SJCRH30 (cell line): ENCODE measurements around the gene ECE1. TPM values are rescaled to one million over a fixed set of nuclear protein-coding genes. Genes with fewer than 3 reads are reported as not detected.
"Not testable (repeated sequence)": the region's sequence is repeated elsewhere in the genome, so short reads cannot be mapped to it uniquely, and the experiment has no call there.

Experiments
- DNase-seq, 2 experiments: peaks; one replicate each; pipeline ENCODE4 v3.0.0-alpha.2; 2015 to 2020
- H3K27ac ChIP-seq: fragments of 250-450 bp; sonication (Bioruptor Pico); 2 replicates; pipeline ENCODE4 v1.5.1; 2020; ENCODE audit warnings: mild to moderate bottlenecking, moderate library complexity
- H3K27me3 ChIP-seq: fragments of 250-450 bp; sonication (Bioruptor Pico); 2 replicates; pipeline ENCODE4 v1.5.1; 2020; ENCODE audit warnings: mild to moderate bottlenecking, moderate library complexity
- H3K36me3 ChIP-seq: fragments of 250-450 bp; sonication (Bioruptor Pico); 2 replicates; pipeline ENCODE4 v1.5.1; 2020; ENCODE audit warnings: mild to moderate bottlenecking, moderate library complexity
- H3K4me1 ChIP-seq: fragments of 250-450 bp; sonication (Bioruptor Pico); 2 replicates; pipeline ENCODE4 v1.5.1; 2020; ENCODE audit warnings: mild to moderate bottlenecking, moderate library complexity
- H3K4me3 ChIP-seq: fragments of 250-450 bp; sonication (Bioruptor Pico); 2 replicates; pipeline ENCODE4 v1.5.1; 2020; ENCODE audit warnings: mild to moderate bottlenecking, moderate library complexity
- H3K9me3 ChIP-seq: fragments of 250-450 bp; sonication (Bioruptor Pico); replicated peaks from 2 replicates; pipeline ENCODE4 v1.5.1; 2020; ENCODE audit warnings: mild to moderate bottlenecking, moderate library complexity
- total RNA-seq: library from RNA; depleted of rRNA; stranded (reverse); fragments of >200 nt; shearing (Covaris generic); gene quantifications from 2 replicates; pipeline ENCODE4 v1.2.3, GENCODE V29; 2014

ECE1 gene
- total RNA-seq, 1 experiment from 2014 or later, result 74.5 TPM

- H3K4me1 ChIP-seq, result peaks cover 30% of the 10 kb centered on the region
- H3K27ac ChIP-seq, result peak overlapping the region; percentile 45
- H3K9me3 ChIP-seq, result no peaks in the 10 kb centered on the region
- peaks cover 30% of the 10 kb centered on the region for H3K36me3 ChIP-seq
- no peaks in the 10 kb centered on the region for H3K27me3 ChIP-seq
- peak; percentile 85 to 89 for DNase-seq
- no peak overlapping the region for H3K4me3 ChIP-seq
These were observed 51.0 kb downstream of the ECE1 start for GRCh38 chr1:21239221-21239620.

DNA sequence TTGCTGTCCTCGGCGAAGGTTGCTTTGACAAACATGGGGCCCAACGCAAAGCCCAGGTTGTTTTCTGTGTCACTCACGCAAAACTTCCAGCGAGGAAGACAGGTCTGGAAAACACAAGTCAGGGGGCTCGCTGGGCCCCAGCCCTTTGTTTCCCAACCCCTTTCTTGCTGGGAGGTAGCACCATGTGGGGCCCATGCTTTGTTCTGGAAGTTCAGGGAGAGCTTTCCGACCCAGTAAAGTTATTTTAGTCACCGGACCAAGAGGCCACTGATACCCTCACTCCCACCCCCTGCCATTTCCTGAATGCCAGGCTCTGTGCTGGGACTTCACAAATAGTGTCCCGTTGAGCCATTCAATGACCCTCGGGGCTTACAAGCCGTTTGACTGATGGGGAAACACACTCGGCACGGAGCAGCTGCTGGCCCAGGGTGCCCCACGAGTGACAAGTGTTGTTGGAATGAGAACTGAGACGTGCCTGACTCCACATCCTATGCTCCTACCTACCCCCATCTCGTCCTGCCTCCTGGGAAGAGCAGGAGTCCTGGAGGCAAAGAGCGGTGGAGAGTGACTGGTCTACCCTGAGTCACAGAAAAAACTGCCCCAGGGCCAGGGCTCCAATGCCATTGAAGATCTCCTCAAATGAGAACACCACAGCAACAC is 52.0 kb downstream of the ECE1 start:
- peak overlapping the region; percentile 45 for H3K27ac ChIP-seq
- no peaks in the 10 kb centered on the region for H3K9me3 ChIP-seq
- DNase-seq, result peak; percentile 43 to 59
- peaks cover 30% of the 10 kb centered on the region for H3K4me1 ChIP-seq
- H3K4me3 ChIP-seq, result no peak overlapping the region
- H3K36me3 ChIP-seq, result peaks cover 23% of the 10 kb centered on the region
- H3K27me3 ChIP-seq, result no peaks in the 10 kb centered on the region

- Histone ChIP-seq H3K27me3 (no peaks in the 10 kb centered on the region), H3K36me3 (peaks cover 20% of the 10 kb centered on the region), H3K4me3 (no peak overlapping the region), H3K4me1 (peaks cover 30% of the 10 kb centered on the region), H3K9me3 (no peaks in the 10 kb centered on the region), H3K27ac (no peak overlapping the region)
- DNase-seq, result no peak
These were observed 52.7 kb downstream of the ECE1 start for GRCh38 chr1:21237446-21238088.

- Histone ChIP-seq H3K27me3 (no peaks in the 10 kb centered on the region), H3K4me3 (no peak overlapping the region), H3K4me1 (peaks cover 30% of the 10 kb centered on the region), H3K9me3 (no peaks in the 10 kb centered on the region), H3K27ac (no peak overlapping the region), H3K36me3 (peaks cover 23% of the 10 kb centered on the region)
- DNase-seq, result no peak
These were observed 54.1 kb downstream of the ECE1 start for GRCh38 chr1:21236178-21236577.

GRCh38 chr1:21234779-21235178 is 55.5 kb downstream of the ECE1 start:
- H3K4me1 ChIP-seq, result peaks cover 21% of the 10 kb centered on the region
- no peak overlapping the region for H3K27ac ChIP-seq
- H3K36me3 ChIP-seq, result peaks cover 23% of the 10 kb centered on the region
- no peak overlapping the region for H3K4me3 ChIP-seq
- no peaks in the 10 kb centered on the region for H3K9me3 ChIP-seq
- no peak for DNase-seq
- no peaks in the 10 kb centered on the region for H3K27me3 ChIP-seq

- H3K27ac ChIP-seq, result no peak overlapping the region
- no peak for DNase-seq
- H3K4me3 ChIP-seq, result no peak overlapping the region
- H3K9me3 ChIP-seq, result no peaks in the 10 kb centered on the region
- peaks cover 8% of the 10 kb centered on the region for H3K4me1 ChIP-seq
- H3K27me3 ChIP-seq, result no peaks in the 10 kb centered on the region
- H3K36me3 ChIP-seq, result peaks cover 28% of the 10 kb centered on the region
These were observed 56.8 kb downstream of the ECE1 start for GRCh38 chr1:21233490-21233889.

DNA sequence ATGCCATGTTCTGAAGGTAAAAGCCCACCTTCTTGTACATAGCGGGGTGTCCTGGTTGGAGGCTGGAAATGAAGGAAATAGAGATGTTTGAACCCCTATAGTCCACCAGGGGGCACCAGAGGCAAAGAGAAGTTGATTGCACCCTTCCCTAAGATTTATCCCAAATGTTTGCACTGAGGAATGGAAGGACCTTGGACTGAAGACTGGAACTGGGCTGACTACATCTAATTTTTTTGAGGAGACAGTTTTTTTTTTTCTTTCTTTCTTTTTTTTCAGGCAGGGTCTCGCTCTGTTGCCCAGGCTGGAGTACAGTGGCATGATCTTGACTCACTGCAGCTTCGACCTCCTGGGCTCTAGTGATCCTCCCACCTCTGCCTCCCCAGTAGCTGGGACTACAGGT is 58.2 kb downstream of the ECE1 start:
- H3K27ac ChIP-seq, result no peak overlapping the region
- H3K27me3 ChIP-seq, result no peaks in the 10 kb centered on the region
- H3K9me3 ChIP-seq, result no peaks in the 10 kb centered on the region
- H3K4me3 ChIP-seq, result no peak overlapping the region
- DNase-seq, result peak; percentile 56 to 92
- peaks cover 26% of the 10 kb centered on the region for H3K36me3 ChIP-seq
- no peaks in the 10 kb centered on the region; the same call in 1 of the 2 replicates for H3K4me1 ChIP-seq

DNA sequence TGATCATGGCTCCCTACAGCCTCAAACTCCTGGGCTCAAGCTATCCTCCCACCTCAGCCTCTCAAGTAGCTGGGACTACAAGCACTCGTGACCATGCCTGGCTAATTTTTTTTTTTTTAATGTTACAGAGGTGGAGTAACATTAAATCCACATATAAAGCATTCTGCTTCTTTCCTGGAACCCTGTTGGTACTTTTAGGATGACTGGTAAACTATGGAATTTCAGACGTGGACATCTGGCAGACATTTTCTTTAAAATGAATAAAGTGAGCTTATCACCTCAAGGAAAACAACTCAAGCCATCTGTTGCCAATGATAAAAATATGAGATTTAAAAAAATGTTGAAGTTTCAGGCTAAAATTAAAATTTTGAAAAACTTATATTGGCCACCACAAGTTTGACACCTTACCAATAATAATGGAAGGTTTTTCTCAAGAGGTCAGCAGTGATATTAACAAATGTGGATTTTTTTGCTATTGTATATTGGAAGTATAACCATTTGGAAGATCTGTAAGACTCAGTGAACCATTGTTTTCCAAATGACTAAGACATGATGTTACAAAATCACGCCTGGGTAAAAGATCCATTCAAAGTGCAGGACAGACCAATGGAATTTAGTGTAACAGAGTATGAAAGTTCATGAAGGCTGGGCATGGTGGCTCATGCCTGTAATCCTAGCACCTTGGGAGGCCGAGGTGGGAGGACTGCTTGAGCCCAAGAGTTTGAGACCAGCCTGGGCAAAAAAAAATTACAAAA is 60.8 kb downstream of the ECE1 start:
- Histone ChIP-seq H3K27ac (no peak overlapping the region), H3K4me3 (no peak overlapping the region), H3K4me1 (no peaks in the 10 kb centered on the region; the same call in 1 of the 2 replicates), H3K36me3 (peaks cover 18% of the 10 kb centered on the region), H3K9me3 (no peaks in the 10 kb centered on the region), H3K27me3 (no peaks in the 10 kb centered on the region)
- DNase-seq, result no peak

DNA sequence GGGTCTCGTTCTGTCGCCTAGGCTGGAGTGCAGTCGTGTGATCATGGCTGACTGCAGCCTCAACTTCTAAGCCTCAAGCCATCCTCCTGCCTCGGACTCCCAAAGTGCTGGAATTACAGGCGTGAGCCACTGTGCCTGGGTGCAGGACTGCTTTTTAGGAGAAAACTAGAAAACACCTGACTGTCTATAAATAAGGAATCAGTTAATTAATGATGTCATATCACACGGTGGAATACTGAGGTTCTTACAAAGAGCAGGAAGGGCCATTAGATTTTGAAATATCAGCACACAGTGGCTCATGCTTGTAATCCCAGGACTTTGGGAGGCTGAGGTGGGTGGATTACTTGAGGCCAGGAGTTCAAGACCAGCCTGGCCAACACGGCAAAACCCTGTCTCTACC is 62.0 kb downstream of the ECE1 start:
- peaks cover 21% of the 10 kb centered on the region for H3K36me3 ChIP-seq
- H3K4me1 ChIP-seq, DNase-seq, H3K4me3 ChIP-seq, H3K9me3 ChIP-seq, H3K27ac ChIP-seq, H3K27me3 ChIP-seq: not testable (repeated sequence)

DNA sequence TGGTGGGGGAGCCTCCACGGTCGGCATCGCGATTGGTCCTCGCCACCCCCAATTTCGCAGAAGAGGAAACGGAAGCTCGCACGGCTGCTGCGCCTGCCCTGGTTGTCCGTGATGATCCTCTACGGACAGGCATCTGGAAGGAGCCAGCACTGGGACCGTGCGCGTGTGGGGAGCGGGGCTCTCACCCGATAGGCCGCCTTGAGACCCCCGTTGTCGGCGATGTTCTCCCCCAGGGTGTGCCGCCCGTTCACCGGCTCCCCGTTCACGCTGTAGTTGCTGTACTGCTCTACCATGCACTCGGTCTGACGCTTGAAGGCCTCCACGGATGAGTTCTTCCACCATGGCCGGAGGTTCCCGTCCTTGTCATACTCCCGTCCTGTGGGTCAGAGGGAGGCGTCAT is 65.2 kb downstream of the ECE1 start:
- H3K9me3 ChIP-seq, result no peaks in the 10 kb centered on the region
- no peak overlapping the region for H3K4me3 ChIP-seq
- H3K36me3 ChIP-seq, result peaks cover 35% of the 10 kb centered on the region
- H3K4me1 ChIP-seq, result no peaks in the 10 kb centered on the region; the same call in 1 of the 2 replicates
- no peak for DNase-seq
- H3K27ac ChIP-seq, result no peak overlapping the region
- H3K27me3 ChIP-seq, result no peaks in the 10 kb centered on the region

GRCh38 chr1:21220815-21221214 is 69.4 kb downstream of the ECE1 start:
- H3K4me3 ChIP-seq, result no peak overlapping the region
- H3K4me1 ChIP-seq, result no peaks in the 10 kb centered on the region
- no peaks in the 10 kb centered on the region for H3K27me3 ChIP-seq
- peaks cover 36% of the 10 kb centered on the region for H3K36me3 ChIP-seq
- peak in 1 of 2 experiments; percentile 29 for DNase-seq
- no peak overlapping the region for H3K27ac ChIP-seq
- H3K9me3 ChIP-seq, result no peaks in the 10 kb centered on the region

DNA sequence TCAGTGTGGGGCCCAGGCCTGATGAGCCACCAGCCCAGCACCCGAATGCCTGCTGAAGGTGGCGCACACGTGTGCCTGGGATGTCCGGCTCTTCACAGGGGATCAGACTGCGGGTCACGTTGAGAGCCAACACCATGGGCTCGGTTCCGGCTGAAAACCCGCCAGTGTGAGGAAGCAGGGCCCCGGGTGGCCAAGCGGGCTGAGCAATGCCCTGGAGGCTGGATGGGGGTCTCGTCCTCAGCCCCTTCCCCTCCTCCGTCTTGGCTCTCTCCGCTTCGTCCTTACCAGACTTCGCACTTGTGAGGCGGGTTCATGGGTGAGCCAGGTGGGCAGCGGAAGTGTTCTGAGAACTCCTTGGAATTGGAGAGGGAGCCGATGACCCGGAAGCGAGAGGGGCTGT is 70.6 kb downstream of the ECE1 start:
- no peak overlapping the region for H3K4me3 ChIP-seq
- no peak for DNase-seq
- H3K27me3 ChIP-seq, result no peaks in the 10 kb centered on the region
- H3K9me3 ChIP-seq, result no peaks in the 10 kb centered on the region
- H3K27ac ChIP-seq, result no peak overlapping the region
- no peaks in the 10 kb centered on the region for H3K4me1 ChIP-seq
- peaks cover 33% of the 10 kb centered on the region for H3K36me3 ChIP-seq

- DNase-seq, result peak; percentile 69 to 71
- Histone ChIP-seq H3K4me1 (no peaks in the 10 kb centered on the region), H3K27ac (no peak overlapping the region), H3K27me3 (no peaks in the 10 kb centered on the region), H3K36me3 (peaks cover 28% of the 10 kb centered on the region), H3K9me3 (no peaks in the 10 kb centered on the region), H3K4me3 (no peak overlapping the region)
These were observed 72.3 kb downstream of the ECE1 start for GRCh38 chr1:21217812-21218596.

- Histone ChIP-seq H3K9me3 (no peaks in the 10 kb centered on the region), H3K27me3 (no peaks in the 10 kb centered on the region), H3K4me1 (peaks cover 3% of the 10 kb centered on the region; the same call in 1 of the 2 replicates), H3K27ac (no peak overlapping the region), H3K4me3 (no peak overlapping the region), H3K36me3 (peaks cover 26% of the 10 kb centered on the region)
- peak; percentile 70 to 80 for DNase-seq
These were observed 73.1 kb downstream of the ECE1 start for GRCh38 chr1:21216835-21217811.
